Calu3 (cell line): ENCODE measurements around the gene RFPL3. TPM values are rescaled to one million over a fixed set of nuclear protein-coding genes. Genes with fewer than 3 reads are reported as not detected.
"Not testable (repeated sequence)": the region's sequence is repeated elsewhere in the genome, so short reads cannot be mapped to it uniquely, and the experiment has no call there.

Experiments
- BruUV-seq: library from RNA; stranded (reverse); fragments of 400-500 nt; replicated peaks from 2 replicates; lab custom pipeline; 2021; lab: Mats Ljungman, UMichigan
- CTCF ChIA-PET: fragments of 300-600 bp; sonication (Branson Sonifier 250); formaldehyde crosslinking; loops from one replicate; lab custom pipeline; 2022; ENCODE audit warnings: antibody characterized with exemption; lab: Charles Lee
- DNase-seq: peaks from one replicate; pipeline ENCODE4 v3.0.0; 2022
- H3K27ac Mint-ChIP-seq: one replicate; pipeline ENCODE4 v1.8.0; 2022; ENCODE audit warnings: mixed read lengths; ENCODE audit not compliant: unreplicated experiment
- H3K27me3 Mint-ChIP-seq: one replicate; pipeline ENCODE4 v1.8.0; 2022; ENCODE audit warnings: mixed read lengths; ENCODE audit not compliant: unreplicated experiment
- H3K36me3 Mint-ChIP-seq: one replicate; pipeline ENCODE4 v1.8.0; 2022; ENCODE audit warnings: mild to moderate bottlenecking, moderate library complexity, mixed read lengths; ENCODE audit not compliant: insufficient read depth, unreplicated experiment
- H3K4me1 Mint-ChIP-seq: one replicate; pipeline ENCODE4 v1.8.0; 2022; ENCODE audit warnings: mild to moderate bottlenecking, low read depth, mixed read lengths; ENCODE audit not compliant: unreplicated experiment
- H3K4me3 Mint-ChIP-seq: one replicate; pipeline ENCODE4 v1.8.0; 2022; ENCODE audit warnings: mild to moderate bottlenecking, low read depth, moderate library complexity, mixed read lengths; ENCODE audit not compliant: unreplicated experiment
- H3K9me3 Mint-ChIP-seq: one replicate; pipeline ENCODE4 v1.8.0; 2022; ENCODE audit warnings: low read depth, mixed read lengths; ENCODE audit not compliant: unreplicated experiment
- intact Hi-C: fragments of 100-400 bp; cut with micrococcal nuclease; formaldehyde crosslinking; loops from one replicate; pipeline ENCODE4 v1.10.0; 2022; ENCODE audit not compliant: unreplicated experiment
- total RNA-seq: library from RNA; stranded (reverse); gene quantifications from 2 replicates; pipeline ENCODE4 v1.2.3, GENCODE V29; 2022
- TF ChIP-seq, protein P1 (sequence below): fragments of 200-600 bp; IDR thresholded peaks from one replicate; pipeline ENCODE4 v1.8.0; 2022; ENCODE audit warnings: antibody characterized with exemption; ENCODE audit not compliant: unreplicated experiment

The RFPL3 gene
- total RNA-seq, 1 experiment from 2014 or later, result not detected

DNA sequence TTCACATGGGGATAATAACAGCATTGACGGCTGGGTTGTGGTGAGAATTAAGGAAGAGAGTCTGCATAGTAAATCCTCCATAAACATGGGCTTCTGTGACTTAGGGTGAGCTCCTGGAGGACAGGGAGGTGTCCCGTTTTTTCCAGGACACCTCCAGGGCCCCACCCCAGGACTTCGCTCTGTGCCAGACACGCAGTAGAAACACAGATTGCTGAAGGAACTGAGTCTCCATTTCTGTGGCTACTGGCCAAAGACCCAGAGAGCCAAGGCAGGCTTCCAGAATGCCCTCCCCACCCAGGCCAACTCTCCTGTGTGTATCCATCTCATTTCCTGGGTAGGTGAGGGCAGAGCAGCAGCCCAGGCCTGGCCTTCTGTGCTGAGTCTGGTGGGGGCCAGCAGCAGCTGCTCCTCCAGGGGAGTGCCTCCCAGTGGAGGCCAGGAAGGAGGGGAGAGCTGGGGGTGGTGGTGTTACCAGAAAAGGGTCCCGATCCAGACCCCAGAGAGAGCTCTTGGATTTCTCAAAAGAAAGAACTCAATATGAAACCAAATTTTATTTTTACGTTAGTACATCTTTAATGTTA lies 9.5 kb upstream of the RFPL3 start:
- Mint-ChIP-seq H3K27me3 (peaks cover 41% of the 10 kb centered on the region), H3K27ac (no peak overlapping the region), H3K36me3 (no peaks in the 10 kb centered on the region), H3K4me3 (no peak overlapping the region), H3K4me1 (no peaks in the 10 kb centered on the region), H3K9me3 (no peaks in the 10 kb centered on the region)
- no TSS peak for BruUV-seq
- intact Hi-C loops, result no loop called here
- TF ChIP-seq, protein P1, sequence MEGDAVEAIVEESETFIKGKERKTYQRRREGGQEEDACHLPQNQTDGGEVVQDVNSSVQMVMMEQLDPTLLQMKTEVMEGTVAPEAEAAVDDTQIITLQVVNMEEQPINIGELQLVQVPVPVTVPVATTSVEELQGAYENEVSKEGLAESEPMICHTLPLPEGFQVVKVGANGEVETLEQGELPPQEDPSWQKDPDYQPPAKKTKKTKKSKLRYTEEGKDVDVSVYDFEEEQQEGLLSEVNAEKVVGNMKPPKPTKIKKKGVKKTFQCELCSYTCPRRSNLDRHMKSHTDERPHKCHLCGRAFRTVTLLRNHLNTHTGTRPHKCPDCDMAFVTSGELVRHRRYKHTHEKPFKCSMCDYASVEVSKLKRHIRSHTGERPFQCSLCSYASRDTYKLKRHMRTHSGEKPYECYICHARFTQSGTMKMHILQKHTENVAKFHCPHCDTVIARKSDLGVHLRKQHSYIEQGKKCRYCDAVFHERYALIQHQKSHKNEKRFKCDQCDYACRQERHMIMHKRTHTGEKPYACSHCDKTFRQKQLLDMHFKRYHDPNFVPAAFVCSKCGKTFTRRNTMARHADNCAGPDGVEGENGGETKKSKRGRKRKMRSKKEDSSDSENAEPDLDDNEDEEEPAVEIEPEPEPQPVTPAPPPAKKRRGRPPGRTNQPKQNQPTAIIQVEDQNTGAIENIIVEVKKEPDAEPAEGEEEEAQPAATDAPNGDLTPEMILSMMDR, result no peak
- CTCF ChIA-PET, result no interaction called here
- no peak for DNase-seq

DNA sequence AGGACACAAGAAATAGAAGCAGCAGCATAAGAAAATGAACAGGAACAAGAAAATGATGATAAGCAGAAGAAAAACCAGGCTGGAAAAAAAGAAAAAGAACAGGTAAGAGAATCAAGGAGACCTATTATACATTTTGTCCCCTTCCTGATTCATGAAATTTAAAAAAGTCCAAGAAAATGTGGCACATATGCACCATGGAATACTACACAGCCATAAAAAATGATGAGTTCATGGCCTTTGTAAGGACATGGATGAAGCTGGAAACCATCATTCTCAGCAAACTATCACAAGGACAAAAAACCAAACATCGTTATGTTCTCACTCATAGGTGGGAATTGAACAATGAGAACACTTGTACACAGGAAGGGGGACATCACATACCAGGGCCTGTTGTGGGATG lies 5.8 kb upstream of the RFPL3 start:
- H3K4me1 Mint-ChIP-seq, H3K27ac Mint-ChIP-seq, BruUV-seq, H3K9me3 Mint-ChIP-seq, H3K4me3 Mint-ChIP-seq, H3K36me3 Mint-ChIP-seq, intact Hi-C loops, DNase-seq, CTCF ChIA-PET: not testable (repeated sequence)
- peaks cover 27% of the 10 kb centered on the region for H3K27me3 Mint-ChIP-seq

DNA sequence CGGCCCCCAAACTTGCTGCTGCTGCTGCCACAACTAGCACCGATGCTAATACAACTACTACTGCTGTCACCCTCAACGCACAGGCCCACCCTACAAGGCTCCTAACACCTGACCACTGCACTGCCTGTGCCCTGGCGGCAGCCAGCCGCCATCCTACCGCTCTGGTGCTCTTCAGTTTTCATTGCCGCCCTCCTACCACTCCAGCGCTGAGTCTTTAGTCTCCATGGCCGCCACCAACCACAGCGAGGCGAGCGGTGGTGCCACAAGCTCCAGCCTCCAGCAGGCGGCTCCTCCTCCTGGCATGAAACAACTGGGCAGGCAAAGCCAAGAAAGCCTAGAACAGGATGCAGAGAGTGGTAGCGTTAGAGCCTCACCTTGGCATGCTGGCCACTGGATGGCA lies 5.0 kb upstream of the RFPL3 start:
- Mint-ChIP-seq H3K4me3 (no peak overlapping the region), H3K36me3 (no peaks in the 10 kb centered on the region), H3K27me3 (peaks cover 27% of the 10 kb centered on the region), H3K27ac (no peak overlapping the region), H3K9me3 (no peaks in the 10 kb centered on the region), H3K4me1 (no peaks in the 10 kb centered on the region)
- DNase-seq, result no peak
- no TSS peak for BruUV-seq
- CTCF ChIA-PET, result no interaction called here
- intact Hi-C loops, result no loop called here
- TF ChIP-seq, protein P1, result no peak

DNA sequence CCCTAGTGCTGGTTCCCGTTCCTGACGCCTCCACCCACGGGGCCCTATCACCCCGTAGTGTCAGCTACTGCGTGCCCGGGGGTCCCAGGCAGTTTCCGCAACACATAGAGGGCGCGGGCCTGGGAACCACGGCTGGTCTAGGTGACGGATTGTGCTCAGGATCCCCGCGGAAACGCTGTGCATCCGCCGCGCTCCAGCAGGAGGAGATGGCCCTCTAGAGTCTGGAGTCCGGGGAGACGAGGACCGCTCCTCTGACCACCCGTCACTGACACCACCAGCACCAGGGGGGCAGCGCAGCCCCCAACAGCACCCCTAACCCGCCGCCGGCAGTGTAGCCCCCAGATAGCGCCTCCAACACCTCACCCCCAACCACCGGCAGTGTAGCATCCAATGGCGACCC lies 4.4 kb upstream of the RFPL3 start:
- intact Hi-C loops, result no loop called here
- H3K36me3 Mint-ChIP-seq, result no peaks in the 10 kb centered on the region
- no peak overlapping the region for H3K4me3 Mint-ChIP-seq
- CTCF ChIA-PET, result no interaction called here
- no peaks in the 10 kb centered on the region for H3K9me3 Mint-ChIP-seq
- no peak for DNase-seq
- TF ChIP-seq, protein P1, result no peak
- H3K27me3 Mint-ChIP-seq, result peaks cover 27% of the 10 kb centered on the region
- no TSS peak for BruUV-seq
- no peaks in the 10 kb centered on the region for H3K4me1 Mint-ChIP-seq
- H3K27ac Mint-ChIP-seq, result no peak overlapping the region

DNA sequence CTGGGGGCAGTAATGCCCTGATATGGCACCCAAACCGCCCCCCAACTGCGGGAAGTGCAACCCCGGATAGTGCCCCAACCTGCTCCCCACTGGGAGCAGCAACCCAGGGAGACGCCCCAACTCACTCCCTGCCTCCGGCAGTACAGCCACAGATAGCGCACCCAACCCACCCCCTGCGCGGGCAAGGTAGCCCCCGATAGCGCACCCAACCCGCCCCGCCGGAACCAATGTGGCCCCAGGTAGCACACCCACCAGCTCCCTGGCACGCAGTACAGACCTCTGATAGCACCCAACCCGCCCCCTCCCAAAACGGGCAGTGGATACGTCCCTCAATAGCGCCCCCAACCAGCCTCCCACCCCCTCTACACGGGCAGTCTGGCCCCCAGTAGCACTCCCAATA lies 3.8 kb upstream of the RFPL3 start:
- no peak overlapping the region for H3K27ac Mint-ChIP-seq
- intact Hi-C loops, result no loop called here
- no peaks in the 10 kb centered on the region for H3K4me1 Mint-ChIP-seq
- H3K4me3 Mint-ChIP-seq, result no peak overlapping the region
- peaks cover 31% of the 10 kb centered on the region for H3K27me3 Mint-ChIP-seq
- H3K36me3 Mint-ChIP-seq, result no peaks in the 10 kb centered on the region
- CTCF ChIA-PET, result no interaction called here
- BruUV-seq, result no TSS peak
- TF ChIP-seq, protein P1, result no peak
- DNase-seq, result no peak
- H3K9me3 Mint-ChIP-seq, result no peaks in the 10 kb centered on the region
